Ishikawa (cell line): Measurements from ENCODE around the gene FLYWCH1.

Source experiments
- CEBPB ChIP-seq: IDR thresholded peaks from 2 replicates; pipeline ENCODE4 v1.6.1; 2012
- CREB1 ChIP-seq: IDR thresholded peaks from 2 replicates; pipeline ENCODE4 v1.6.1; 2012; ENCODE audit warnings: low read depth
- EGR1 ChIP-seq: IDR thresholded peaks from 2 replicates; pipeline ENCODE4 v1.6.1; 2012
- EP300 ChIP-seq: IDR thresholded peaks from 2 replicates; pipeline ENCODE4 v1.6.1; 2012; ENCODE audit warnings: borderline replicate concordance
- FOXM1 ChIP-seq: IDR thresholded peaks from 2 replicates; pipeline ENCODE4 v1.6.1; 2012; ENCODE audit warnings: low read depth, borderline replicate concordance
- NFIC ChIP-seq: IDR thresholded peaks from 2 replicates; pipeline ENCODE4 v1.6.1; 2012
- RAD21 ChIP-seq: IDR thresholded peaks from 2 replicates; pipeline ENCODE4 v1.6.1; 2012; ENCODE audit warnings: low read depth
- TAF1 ChIP-seq: IDR thresholded peaks from 2 replicates; pipeline ENCODE4 v1.6.1; 2012; ENCODE audit warnings: low read depth, mild to moderate bottlenecking
- TCF12 ChIP-seq: IDR thresholded peaks from 2 replicates; pipeline ENCODE4 v1.6.1; 2012; ENCODE audit warnings: low read depth
- TEAD4 ChIP-seq: IDR thresholded peaks from 2 replicates; pipeline ENCODE4 v1.6.1; 2012
- YY1 ChIP-seq: IDR thresholded peaks from 2 replicates; pipeline ENCODE4 v1.6.1; 2012; ENCODE audit warnings: low read depth
- ZBTB7A ChIP-seq: IDR thresholded peaks from 2 replicates; pipeline ENCODE4 v1.6.1; 2012; ENCODE audit warnings: low read depth
- TF ChIP-seq, protein P1 (sequence below): IDR thresholded peaks from 2 replicates; pipeline ENCODE4 v1.6.1; 2012; ENCODE audit warnings: low read depth, mild to moderate bottlenecking
- TF ChIP-seq, protein P2 (sequence below): IDR thresholded peaks from 2 replicates; pipeline ENCODE4 v1.6.1; 2012
- TF ChIP-seq, protein P3 (sequence below): IDR thresholded peaks from 2 replicates; pipeline ENCODE4 v1.6.1; 2012

The FLYWCH1 gene

DNA sequence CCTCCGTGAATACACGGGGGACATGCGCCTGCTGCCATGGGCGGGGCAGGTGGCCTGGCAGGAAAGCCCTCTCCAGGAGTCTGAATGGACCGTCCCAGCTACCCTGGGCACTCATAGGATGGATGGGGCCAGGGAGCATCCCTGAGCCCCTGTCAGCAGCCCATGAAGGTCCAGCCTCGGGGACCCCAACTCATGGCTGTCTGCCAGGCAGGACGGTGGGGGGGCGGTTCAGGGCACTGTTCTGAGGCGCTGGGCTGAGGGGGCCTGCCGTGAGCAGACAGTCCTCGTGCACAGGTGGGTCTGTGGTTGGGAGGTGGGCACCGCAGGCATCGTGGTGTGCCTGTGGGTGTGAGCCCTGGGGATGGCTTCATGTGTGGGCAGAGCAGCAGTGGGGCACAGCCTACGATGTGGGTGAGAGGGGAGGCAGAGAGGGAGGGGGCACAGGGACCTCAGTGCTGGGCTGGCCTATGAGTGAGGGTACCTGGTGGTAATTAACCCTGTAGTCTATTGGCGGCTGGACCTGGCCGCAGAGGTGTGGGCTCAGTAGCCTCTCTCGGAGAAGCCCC, 75.0 kb downstream of the FLYWCH1 start:
- TF ChIP-seq FOXM1 (no peak), CREB1 (no peak), RAD21 (no peak), TCF12 (no peak), EP300 (no peak)
- TF ChIP-seq, protein P1, sequence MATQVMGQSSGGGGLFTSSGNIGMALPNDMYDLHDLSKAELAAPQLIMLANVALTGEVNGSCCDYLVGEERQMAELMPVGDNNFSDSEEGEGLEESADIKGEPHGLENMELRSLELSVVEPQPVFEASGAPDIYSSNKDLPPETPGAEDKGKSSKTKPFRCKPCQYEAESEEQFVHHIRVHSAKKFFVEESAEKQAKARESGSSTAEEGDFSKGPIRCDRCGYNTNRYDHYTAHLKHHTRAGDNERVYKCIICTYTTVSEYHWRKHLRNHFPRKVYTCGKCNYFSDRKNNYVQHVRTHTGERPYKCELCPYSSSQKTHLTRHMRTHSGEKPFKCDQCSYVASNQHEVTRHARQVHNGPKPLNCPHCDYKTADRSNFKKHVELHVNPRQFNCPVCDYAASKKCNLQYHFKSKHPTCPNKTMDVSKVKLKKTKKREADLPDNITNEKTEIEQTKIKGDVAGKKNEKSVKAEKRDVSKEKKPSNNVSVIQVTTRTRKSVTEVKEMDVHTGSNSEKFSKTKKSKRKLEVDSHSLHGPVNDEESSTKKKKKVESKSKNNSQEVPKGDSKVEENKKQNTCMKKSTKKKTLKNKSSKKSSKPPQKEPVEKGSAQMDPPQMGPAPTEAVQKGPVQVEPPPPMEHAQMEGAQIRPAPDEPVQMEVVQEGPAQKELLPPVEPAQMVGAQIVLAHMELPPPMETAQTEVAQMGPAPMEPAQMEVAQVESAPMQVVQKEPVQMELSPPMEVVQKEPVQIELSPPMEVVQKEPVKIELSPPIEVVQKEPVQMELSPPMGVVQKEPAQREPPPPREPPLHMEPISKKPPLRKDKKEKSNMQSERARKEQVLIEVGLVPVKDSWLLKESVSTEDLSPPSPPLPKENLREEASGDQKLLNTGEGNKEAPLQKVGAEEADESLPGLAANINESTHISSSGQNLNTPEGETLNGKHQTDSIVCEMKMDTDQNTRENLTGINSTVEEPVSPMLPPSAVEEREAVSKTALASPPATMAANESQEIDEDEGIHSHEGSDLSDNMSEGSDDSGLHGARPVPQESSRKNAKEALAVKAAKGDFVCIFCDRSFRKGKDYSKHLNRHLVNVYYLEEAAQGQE, result no peak
- TF ChIP-seq, protein P2, sequence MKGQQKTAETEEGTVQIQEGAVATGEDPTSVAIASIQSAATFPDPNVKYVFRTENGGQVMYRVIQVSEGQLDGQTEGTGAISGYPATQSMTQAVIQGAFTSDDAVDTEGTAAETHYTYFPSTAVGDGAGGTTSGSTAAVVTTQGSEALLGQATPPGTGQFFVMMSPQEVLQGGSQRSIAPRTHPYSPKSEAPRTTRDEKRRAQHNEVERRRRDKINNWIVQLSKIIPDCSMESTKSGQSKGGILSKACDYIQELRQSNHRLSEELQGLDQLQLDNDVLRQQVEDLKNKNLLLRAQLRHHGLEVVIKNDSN, result no peak

DNA sequence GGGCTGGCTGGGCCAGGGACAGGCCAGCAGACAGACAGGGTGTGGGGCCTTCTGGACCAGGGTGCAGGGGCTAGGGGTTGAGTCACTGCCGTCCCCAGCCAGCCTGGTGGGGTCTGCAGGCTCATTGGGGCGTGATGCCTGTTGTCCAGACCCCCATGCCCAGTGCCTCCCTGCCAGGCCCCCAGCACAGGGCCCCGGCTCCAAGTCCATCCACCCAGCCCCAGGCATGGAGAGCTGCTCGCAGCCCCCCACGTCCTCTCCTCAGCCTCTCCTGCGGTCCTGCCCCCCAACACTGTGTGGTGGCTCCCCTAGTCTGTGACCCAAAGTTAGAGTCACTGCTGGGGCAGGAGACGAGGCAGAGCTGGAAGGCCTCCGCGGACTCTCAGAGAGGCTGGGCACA, 75.6 kb downstream of the FLYWCH1 start:
- TF ChIP-seq EGR1, result no peak
- TF ChIP-seq TAF1, result no peak
- no peak for TF ChIP-seq YY1
- TF ChIP-seq TCF12, result no peak

DNA sequence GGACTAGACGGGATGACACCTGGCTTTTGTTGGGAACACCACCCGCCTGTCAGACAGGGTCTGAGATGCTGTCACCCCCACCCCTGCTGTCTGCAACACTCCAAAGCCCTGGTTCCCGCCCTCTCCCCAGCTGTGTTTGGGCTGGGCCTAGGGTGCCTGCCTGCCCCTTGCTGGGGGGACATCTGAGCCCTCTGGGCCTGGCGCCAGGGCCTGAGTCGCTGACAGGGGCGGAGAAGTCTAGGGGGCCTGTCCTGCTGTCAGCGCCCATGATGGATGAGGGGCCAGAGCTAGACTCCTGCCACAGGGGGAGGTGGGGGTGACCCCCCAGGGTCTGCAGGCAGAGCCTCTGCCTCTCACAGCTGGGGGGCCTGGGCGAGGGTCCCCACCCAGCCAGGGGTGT, 76.1 kb downstream of the FLYWCH1 start:
- TF ChIP-seq NFIC (peak; percentile 83), ZBTB7A (peak; percentile 73), YY1 (no peak)
- TF ChIP-seq, protein P1, result no peak
- TF ChIP-seq, protein P3, sequence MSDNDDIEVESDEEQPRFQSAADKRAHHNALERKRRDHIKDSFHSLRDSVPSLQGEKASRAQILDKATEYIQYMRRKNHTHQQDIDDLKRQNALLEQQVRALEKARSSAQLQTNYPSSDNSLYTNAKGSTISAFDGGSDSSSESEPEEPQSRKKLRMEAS, result peak; percentile 39; the same call in 1 of the 2 replicates

DNA sequence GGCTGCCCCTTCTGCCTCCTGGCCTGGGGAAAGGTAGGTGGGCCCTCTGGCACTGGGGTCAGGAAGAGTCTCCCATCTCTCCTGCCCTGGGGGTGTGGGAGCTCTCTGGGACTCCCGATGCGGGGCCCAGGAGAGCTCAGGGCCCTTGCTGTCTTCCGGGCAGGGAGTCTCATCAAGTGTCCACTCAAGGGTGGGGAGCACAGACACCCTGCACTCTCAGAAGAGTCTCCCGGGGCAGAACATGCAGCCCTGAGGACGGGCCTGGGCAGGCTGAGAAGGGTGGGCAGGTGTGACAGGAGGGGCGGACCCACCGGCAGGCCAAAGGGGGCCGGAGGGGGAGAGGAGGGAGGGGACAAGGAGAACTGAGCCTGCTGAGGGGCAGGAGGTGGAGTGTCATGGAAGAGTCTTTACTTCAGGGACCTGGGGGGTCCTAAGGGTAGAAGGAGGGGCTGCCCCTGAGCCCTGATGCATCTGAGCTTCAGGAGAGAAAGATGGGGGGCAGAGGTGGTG, 76.9 kb downstream of the FLYWCH1 start:
- TF ChIP-seq, protein P3, result no peak
- TF ChIP-seq EGR1, result no peak
- TF ChIP-seq TAF1, result no peak
- no peak for TF ChIP-seq CEBPB
- TF ChIP-seq, protein P1, result no peak
- TF ChIP-seq RAD21, result no peak
- TF ChIP-seq YY1, result no peak
- no peak for TF ChIP-seq EP300
- TF ChIP-seq, protein P2, result no peak
- TF ChIP-seq CREB1, result no peak
- TF ChIP-seq TEAD4, result no peak
- TF ChIP-seq TCF12, result no peak
- no peak for TF ChIP-seq NFIC
- no peak for TF ChIP-seq ZBTB7A
- TF ChIP-seq FOXM1, result no peak

DNA sequence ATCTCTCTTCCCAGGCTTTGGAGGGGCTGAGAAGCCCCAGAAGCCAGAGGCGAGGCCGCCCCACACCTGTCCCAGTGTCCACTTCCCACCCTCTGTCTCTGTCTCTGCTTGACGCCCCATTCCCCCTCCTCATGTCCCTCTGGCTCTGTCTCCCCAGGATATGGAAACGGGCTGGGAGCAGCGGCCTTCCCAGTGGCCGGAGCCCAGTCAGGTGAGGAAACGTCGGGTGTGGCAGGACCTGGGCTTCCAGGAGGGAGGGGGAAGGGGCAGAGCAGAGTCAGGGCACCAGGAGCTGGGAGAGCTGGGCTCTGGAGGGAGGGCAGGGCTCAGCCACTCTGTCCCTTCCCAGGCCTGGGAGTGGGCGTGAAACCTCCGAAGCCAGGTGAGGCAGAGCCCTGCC, 79.2 kb downstream of the FLYWCH1 start:
- TF ChIP-seq, protein P2, result peak; percentile 57
- TF ChIP-seq EGR1, result no peak
